HepG2 (cell line): ENCODE data around the gene DCAKD.

ENCODE experiments used
- HMGXB4 ChIP-seq, 2 experiments: sonication (generic) in 1 of 2; formaldehyde crosslinking in 1 of 2; IDR thresholded peaks; 2 replicates each; pipeline versions ENCODE4 v1.4.0 to v1.6.1; 2018 to 2020; ENCODE audit warnings: missing genetic modification reagents in 2 of 2, borderline replicate concordance in 1 of 2, low read depth in 1 of 2, mild to moderate bottlenecking in 1 of 2, missing biosample characterization in 1 of 2
- MAFK ChIP-seq, 2 experiments: IDR thresholded peaks in 1 of 2; conservative IDR thresholded peaks in 1 of 2; 2 replicates each; pipeline ENCODE4 v1.6.1; 2011; ENCODE audit warnings: improper control_type of control experiment in 2 of 2, low read length in 2 of 2
- MEIS2 ChIP-seq: sonication (generic); formaldehyde crosslinking; IDR thresholded peaks from 2 replicates; pipeline ENCODE4 v1.9.0; 2021; ENCODE audit warnings: mild to moderate bottlenecking, missing genetic modification reagents
- ZFP1 ChIP-seq: IDR thresholded peaks from 2 replicates; pipeline ENCODE4 v1.6.1; 2016

DNA sequence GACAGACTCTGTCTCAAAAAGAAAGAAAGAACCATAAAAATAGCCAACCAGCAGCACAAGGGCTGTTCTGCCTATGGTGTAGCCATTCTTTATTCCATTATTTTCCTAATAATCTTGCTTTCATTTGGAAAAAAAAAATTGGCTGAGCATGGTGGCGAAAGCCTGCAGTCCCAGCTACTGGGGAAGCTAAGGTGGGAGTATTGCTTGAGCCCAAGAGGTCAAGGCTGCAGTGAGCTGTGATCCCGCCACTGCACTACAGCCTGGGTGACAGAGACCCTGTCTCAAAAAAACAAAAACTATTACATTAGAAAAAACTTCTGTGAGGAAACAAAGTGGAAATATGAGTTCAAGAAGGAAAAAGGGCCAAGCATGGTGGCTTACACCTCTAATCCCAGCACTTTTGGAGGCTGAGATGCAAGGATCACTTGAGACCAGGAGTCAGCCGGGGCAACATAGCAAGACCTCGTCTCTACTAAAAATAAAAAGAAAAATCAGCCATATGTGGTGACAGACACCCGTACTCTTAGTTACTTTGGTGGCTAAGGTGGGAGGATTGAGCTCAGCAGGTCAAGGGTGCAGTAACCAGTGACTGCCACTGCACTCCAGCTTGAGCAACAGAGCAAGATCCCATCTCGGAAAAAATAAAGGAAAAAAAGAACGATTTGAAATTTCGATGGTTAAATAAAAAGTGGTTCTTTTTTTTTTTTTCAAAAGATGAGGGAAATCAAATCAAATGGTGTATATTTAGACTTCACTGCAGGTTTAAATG is 2.5 kb downstream of the DCAKD start:
- no peak for TF ChIP-seq MAFK (conservative IDR thresholded peaks at IDR 0.05 in 1 of 2, IDR thresholded peaks at IDR 0.05 in 1 of 2; ENCODE audit: low read length in 2 of 2)
- TF ChIP-seq MEIS2 (CRISPR knock-in tag): no peak
- no peak for TF ChIP-seq HMGXB4 (CRISPR knock-in tag; IDR thresholded peaks at IDR 0.05; ENCODE audit: borderline replicate concordance in 1 of 2, low read depth in 1 of 2)
- no peak for TF ChIP-seq ZFP1 (CRISPR knock-in tag)
